IMR-90 (cell line): ENCODE results near the gene TEAD4. TPM values are rescaled to one million over a fixed set of nuclear protein-coding genes. Genes with fewer than 3 reads are reported as not detected.

ENCODE experiments used
- ATAC-seq: fragments of 200-7000 bp; cut with Tn5 transposase; 2 replicates; pipeline ENCODE4 v1.9.1; 2020; ENCODE audit warnings: low read depth, mild to moderate bottlenecking, moderate library complexity
- BruUV-seq: library from RNA; stranded (reverse); fragments of 400-500 nt; replicated peaks from 2 replicates; lab custom pipeline; 2021; lab: Mats Ljungman, UMichigan
- CTCF ChIA-PET: fragments of 300-600 bp; formaldehyde crosslinking; extraction: SDS; loops from one replicate; lab custom pipeline; 2021; ENCODE audit warnings: antibody characterized with exemption; lab: Yijun Ruan, JAX
- POLR2A ChIA-PET: fragments of 300-600 bp; sonication (Branson Sonifier 250); formaldehyde crosslinking; loops from one replicate; lab custom pipeline; 2022; ENCODE audit warnings: antibody characterized with exemption; ENCODE audit not compliant: unreplicated experiment; lab: Charles Lee
- DNase-seq: peaks from one replicate; pipeline ENCODE4 v3.0.0; 2013
- H2AFZ ChIP-seq: replicated peaks from 2 replicates; pipeline ENCODE3; 2013; ENCODE audit warnings: low read length, mild to moderate bottlenecking; ENCODE audit not compliant: poor library complexity
- H2AK5ac ChIP-seq: 2 replicates; pipeline ENCODE4 v1.6.1; 2013; ENCODE audit warnings: low read depth, low read length, inconsistent platforms
- H2AK9ac ChIP-seq: replicated peaks from 2 replicates; pipeline ENCODE3; 2013; ENCODE audit warnings: mild to moderate bottlenecking, low read depth, low read length, moderate library complexity; ENCODE audit not compliant: poor library complexity
- H2BK120ac ChIP-seq: 2 replicates; pipeline ENCODE4 v1.6.1; 2013; ENCODE audit warnings: low read depth, low read length, inconsistent platforms
- H2BK15ac ChIP-seq: 3 replicates; pipeline ENCODE4 v1.6.1; 2013; ENCODE audit warnings: low read depth, low read length, inconsistent platforms
- H2BK20ac ChIP-seq: 2 replicates; pipeline ENCODE4 v1.6.1; 2013; ENCODE audit warnings: low read depth, mild to moderate bottlenecking, inconsistent platforms, low read length, moderate library complexity
- H2BK5ac ChIP-seq: 2 replicates; pipeline ENCODE4 v1.6.1; 2013; ENCODE audit warnings: mild to moderate bottlenecking, low read depth, low read length, inconsistent platforms; ENCODE audit not compliant: poor library complexity, severe bottlenecking
- H3K14ac ChIP-seq: replicated peaks from 2 replicates; pipeline ENCODE4 v1.6.1; 2013; ENCODE audit warnings: low read depth, low read length, inconsistent platforms
- H3K18ac ChIP-seq: 2 replicates; pipeline ENCODE4 v1.6.1; 2013; ENCODE audit warnings: low read depth, low read length, control low read depth
- H3K23ac ChIP-seq: 2 replicates; pipeline ENCODE4 v1.6.1; 2013; ENCODE audit warnings: low read depth, low read length, inconsistent platforms
- H3K27ac ChIP-seq: 2 replicates; pipeline ENCODE4 v1.5.1; 2013; ENCODE audit warnings: mild to moderate bottlenecking, control low read depth, low read length; ENCODE audit not compliant: insufficient read depth
- H3K27me3 ChIP-seq: 2 replicates; pipeline ENCODE4 v1.6.1; 2013; ENCODE audit warnings: low read length; ENCODE audit not compliant: control insufficient read depth, insufficient read depth
- H3K36me3 ChIP-seq: 2 replicates; pipeline ENCODE4 v1.6.1; 2013; ENCODE audit warnings: low read length, mixed read lengths; ENCODE audit not compliant: control insufficient read depth, insufficient read depth
- H3K4ac ChIP-seq: 2 replicates; pipeline ENCODE4 v1.6.1; 2013; ENCODE audit warnings: low read depth, low read length, inconsistent platforms
- H3K4me1 ChIP-seq: 2 replicates; pipeline ENCODE4 v1.6.1; 2013; ENCODE audit warnings: low read length, mixed read lengths; ENCODE audit not compliant: control insufficient read depth, insufficient read depth
- H3K4me2 ChIP-seq: 2 replicates; pipeline ENCODE4 v1.6.1; 2013; ENCODE audit warnings: low read depth, mild to moderate bottlenecking, control low read depth, low read length, moderate library complexity
- H3K4me3 ChIP-seq: 2 replicates; pipeline ENCODE4 v1.5.1; 2013; ENCODE audit warnings: low read depth, mild to moderate bottlenecking, control low read depth, low read length, moderate library complexity; ENCODE audit not compliant: insufficient read depth
- H3K56ac ChIP-seq: 2 replicates; pipeline ENCODE4 v1.6.1; 2013; ENCODE audit warnings: low read length, inconsistent platforms; ENCODE audit not compliant: insufficient read depth; ENCODE audit errors: extremely low read depth
- H3K79me1 ChIP-seq, 2 experiments: 2 replicates each; pipeline ENCODE4 v1.6.1; 2013; ENCODE audit warnings: low read length in 2 of 2, inconsistent platforms in 1 of 2, low read depth in 1 of 2
- H3K9ac ChIP-seq: 2 replicates; pipeline ENCODE4 v1.6.1; 2013; ENCODE audit warnings: low read depth, low read length, control low read depth
- H3K9me1 ChIP-seq: 2 replicates; pipeline ENCODE4 v1.6.1; 2013; ENCODE audit warnings: low read length, inconsistent platforms; ENCODE audit not compliant: insufficient read depth
- H3K9me3 ChIP-seq: 2 replicates; pipeline ENCODE4 v1.6.1; 2013; ENCODE audit warnings: low read length; ENCODE audit not compliant: control insufficient read depth, insufficient read depth
- H4K20me1 ChIP-seq: 2 replicates; pipeline ENCODE4 v1.6.1; 2013; ENCODE audit warnings: low read length, inconsistent platforms; ENCODE audit not compliant: insufficient read depth
- H4K5ac ChIP-seq: 2 replicates; pipeline ENCODE4 v1.6.1; 2013; ENCODE audit warnings: mild to moderate bottlenecking, low read depth, low read length, control low read depth
- H4K8ac ChIP-seq, 2 experiments: 2 replicates each; pipeline ENCODE4 v1.6.1; 2013; ENCODE audit warnings: low read depth in 2 of 2, low read length in 2 of 2, control low read depth in 1 of 2, inconsistent platforms in 1 of 2
- H4K91ac ChIP-seq: 2 replicates; pipeline ENCODE4 v1.6.1; 2013; ENCODE audit warnings: low read depth, low read length, inconsistent platforms; ENCODE audit not compliant: insufficient read depth
- FOS ChIP-seq: fragments of 150-350 bp; IDR thresholded peaks from 2 replicates; pipeline ENCODE4 v1.6.1; 2016; ENCODE audit warnings: low read depth, low read length
- RAD21 ChIP-seq: IDR thresholded peaks from 2 replicates; pipeline ENCODE4 v1.6.1; 2012; ENCODE audit warnings: low read length, improper control_type of control experiment
- RCOR1 ChIP-seq: IDR thresholded peaks from 2 replicates; pipeline ENCODE4 v1.6.1; 2012; ENCODE audit warnings: mild to moderate bottlenecking, low read length, improper control_type of control experiment; ENCODE audit not compliant: insufficient replicate concordance
- RFX5 ChIP-seq: IDR thresholded peaks from 2 replicates; pipeline ENCODE4 v1.8.0; 2012; ENCODE audit warnings: low read depth, mild to moderate bottlenecking, low read length, moderate library complexity
- WGBS, 2 experiments: methylation state at CpG; one replicate each; pipeline versions ENCODE4 v1.1.5 to v1.1.7; 2013; ENCODE audit warnings: missing lambda C conversion rate in 2 of 2; ENCODE audit not compliant: insufficient read length in 1 of 2; ENCODE audit errors: extremely low coverage in 2 of 2; 5-methylcytosine and 5-hydroxymethylcytosine counted together
- dilution Hi-C: fragments of 300-500 bp; cut with HindIII; formaldehyde crosslinking; loops from one replicate; pipeline ENCODE4 v1.14.3; 2018; ENCODE audit warnings: low sequenced_read_pairs; ENCODE audit not compliant: unreplicated experiment
- in situ Hi-C: fragments of 300-500 bp; cut with MboI; formaldehyde crosslinking; loops from 3 replicates; pipeline ENCODE4 v1.14.3; 2019; ENCODE audit warnings: low sequenced_read_pairs, inconsistent platforms, mixed read lengths
- intact Hi-C: fragments of 100-400 bp; cut with micrococcal nuclease; formaldehyde crosslinking; loops from 2 replicates; pipeline ENCODE4 v1.10.0; 2022
- polyA plus RNA-seq, 3 experiments: library from polyadenylated mRNA; depleted of rRNA; stranded (reverse); fragments of >200 nt; gene quantifications; 2 replicates each; pipeline ENCODE4 v1.2.3, GENCODE V29; 2012; ENCODE audit warnings: low replicate concordance in 1 of 3
- total RNA-seq: library from RNA; depleted of rRNA; stranded (reverse); fragments of >200 nt; gene quantifications from 2 replicates; pipeline ENCODE4 v1.2.3, GENCODE V29; 2012
- TF ChIP-seq, protein P1 (sequence below): fragments of 150-350 bp; IDR thresholded peaks from 2 replicates; pipeline ENCODE4 v1.6.1; 2016; ENCODE audit warnings: low read depth, mild to moderate bottlenecking, low read length, moderate library complexity, borderline replicate concordance

TEAD4 gene
- total and polyA plus RNA-seq, 2 of the 4 experiments (the other 2 are of a cell fraction) = 8.8 to 24.9 TPM

DNA sequence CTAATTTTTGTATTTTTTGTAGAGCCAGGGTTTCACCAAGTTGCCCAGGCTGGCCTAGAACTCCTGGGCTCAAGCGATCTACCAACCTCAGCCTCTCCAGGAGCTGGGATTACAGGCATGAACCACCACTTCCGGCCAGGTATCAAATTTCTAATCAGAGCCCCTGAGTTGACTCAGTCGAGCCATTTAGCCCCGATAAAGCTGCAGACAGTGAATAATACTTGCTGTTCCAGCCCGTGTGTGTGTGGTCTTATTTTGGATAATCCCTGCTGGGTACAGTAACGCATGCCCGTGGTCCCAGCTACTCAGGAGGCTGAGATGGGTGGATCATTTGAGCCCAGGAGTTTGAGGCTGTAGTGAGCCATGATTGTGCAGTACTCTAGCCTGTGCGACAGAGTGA lies 57.0 kb downstream of the TEAD4 start:
- no peak overlapping the region for H3K23ac ChIP-seq
- peaks cover 13% of the 10 kb centered on the region; the same call in 1 of the 2 replicates for H3K9me1 ChIP-seq
- DNase-seq = no peak
- no peak for ATAC-seq
- dilution Hi-C loops (no loop called here), intact Hi-C loops (no loop called here), in situ Hi-C loops (no loop called here)
- H4K5ac ChIP-seq = no peak overlapping the region
- no peaks in the 10 kb centered on the region for H3K9me3 ChIP-seq
- no TSS peak for BruUV-seq
- H3K56ac ChIP-seq = no peak overlapping the region
- peaks cover 3% of the 10 kb centered on the region for H3K4me1 ChIP-seq
- ChIA-PET POLR2A (no interaction called here), CTCF (no interaction called here)
- no peak overlapping the region for H3K9ac ChIP-seq
- H4K91ac ChIP-seq = no peak overlapping the region
- no peak overlapping the region for H3K4me3 ChIP-seq
- TF ChIP-seq FOS (no peak), RAD21 (no peak), RFX5 (no peak), RCOR1 (no peak)
- TF ChIP-seq, protein P1, sequence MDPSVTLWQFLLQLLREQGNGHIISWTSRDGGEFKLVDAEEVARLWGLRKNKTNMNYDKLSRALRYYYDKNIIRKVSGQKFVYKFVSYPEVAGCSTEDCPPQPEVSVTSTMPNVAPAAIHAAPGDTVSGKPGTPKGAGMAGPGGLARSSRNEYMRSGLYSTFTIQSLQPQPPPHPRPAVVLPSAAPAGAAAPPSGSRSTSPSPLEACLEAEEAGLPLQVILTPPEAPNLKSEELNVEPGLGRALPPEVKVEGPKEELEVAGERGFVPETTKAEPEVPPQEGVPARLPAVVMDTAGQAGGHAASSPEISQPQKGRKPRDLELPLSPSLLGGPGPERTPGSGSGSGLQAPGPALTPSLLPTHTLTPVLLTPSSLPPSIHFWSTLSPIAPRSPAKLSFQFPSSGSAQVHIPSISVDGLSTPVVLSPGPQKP = no peak
- 53% methylated on average over 3 of the region's 8 CpGs; no CpG with 5 or more reads in 1 of the 2 experiments for WGBS, 2 experiments
- H3K4ac ChIP-seq = no peak overlapping the region
- H3K14ac ChIP-seq = no peak overlapping the region
- H2AK9ac ChIP-seq = no peak overlapping the region
- H2BK5ac ChIP-seq = no peak overlapping the region
- no peak overlapping the region for H3K27ac ChIP-seq
- no peaks in the 10 kb centered on the region; a peak in 1 of 4 replicates for H3K79me1 ChIP-seq
- H3K36me3 ChIP-seq = peaks cover 11% of the 10 kb centered on the region
- no peak overlapping the region for H2BK20ac ChIP-seq
- H4K8ac ChIP-seq = no peak overlapping the region
- no peak overlapping the region for H2AK5ac ChIP-seq
- H3K18ac ChIP-seq = no peak overlapping the region
- H3K27me3 ChIP-seq = no peaks in the 10 kb centered on the region
- no peak overlapping the region for H3K4me2 ChIP-seq
- no peaks in the 10 kb centered on the region; the same call in 1 of the 2 replicates for H4K20me1 ChIP-seq
- no peak overlapping the region for H2AFZ ChIP-seq
- H2BK15ac ChIP-seq = no peak overlapping the region
- H2BK120ac ChIP-seq = no peak overlapping the region
